Measurements from ENCODE around the gene CIAPIN1. TPM values are rescaled to one million over a fixed set of nuclear protein-coding genes. Genes with fewer than 3 reads are reported as not detected.

Gene CIAPIN1
- total RNA-seq, 1 experiment from 2014 or later = 99.9 TPM

DNA sequence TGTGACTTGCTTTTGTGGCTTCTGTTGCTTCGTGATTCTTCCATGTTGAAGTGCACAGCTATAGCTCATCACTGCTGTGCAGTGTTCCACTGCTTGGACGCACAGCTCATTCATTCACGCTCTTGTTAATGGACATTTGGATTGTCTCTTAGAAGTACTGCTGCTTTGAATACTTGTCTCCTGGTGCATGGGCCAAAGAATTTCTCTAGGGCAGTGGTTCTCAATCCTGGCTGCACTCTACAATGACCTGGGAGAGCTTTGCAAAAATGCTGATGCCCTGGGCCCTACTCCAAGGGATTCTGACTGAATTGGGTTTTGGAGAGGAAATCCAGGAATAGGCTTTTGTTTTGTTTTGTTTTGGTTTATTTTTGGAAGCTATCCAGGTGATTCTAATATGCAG lies 22.6 kb downstream of the CIAPIN1 start:
- H3K36me3 Mint-ChIP-seq (ENCODE audit: insufficient read depth, unreplicated experiment) = peaks cover 27% of the 10 kb centered on the region
- ChIA-PET POLR2A (interaction anchor here (0.7 to 1.4 kb wide), 2 partner anchors 23 to 39 kb away, joined by 3 to 6 read pairs; partner anchors contain the start of genes CIAPIN1 and COQ9), CTCF (interaction anchor here (1.2 to 9.6 kb wide), 5 partner anchors 7 to 124 kb away, joined by 3 to 129 read pairs (median 5); no protein-coding TSS in a partner anchor)
- no peaks in the 10 kb centered on the region for H3K9me3 Mint-ChIP-seq (ENCODE audit: unreplicated experiment)
- H3K4me1 Mint-ChIP-seq (ENCODE audit: insufficient read depth, unreplicated experiment) = peaks cover 6% of the 10 kb centered on the region
- TF ChIP-seq, protein P1, sequence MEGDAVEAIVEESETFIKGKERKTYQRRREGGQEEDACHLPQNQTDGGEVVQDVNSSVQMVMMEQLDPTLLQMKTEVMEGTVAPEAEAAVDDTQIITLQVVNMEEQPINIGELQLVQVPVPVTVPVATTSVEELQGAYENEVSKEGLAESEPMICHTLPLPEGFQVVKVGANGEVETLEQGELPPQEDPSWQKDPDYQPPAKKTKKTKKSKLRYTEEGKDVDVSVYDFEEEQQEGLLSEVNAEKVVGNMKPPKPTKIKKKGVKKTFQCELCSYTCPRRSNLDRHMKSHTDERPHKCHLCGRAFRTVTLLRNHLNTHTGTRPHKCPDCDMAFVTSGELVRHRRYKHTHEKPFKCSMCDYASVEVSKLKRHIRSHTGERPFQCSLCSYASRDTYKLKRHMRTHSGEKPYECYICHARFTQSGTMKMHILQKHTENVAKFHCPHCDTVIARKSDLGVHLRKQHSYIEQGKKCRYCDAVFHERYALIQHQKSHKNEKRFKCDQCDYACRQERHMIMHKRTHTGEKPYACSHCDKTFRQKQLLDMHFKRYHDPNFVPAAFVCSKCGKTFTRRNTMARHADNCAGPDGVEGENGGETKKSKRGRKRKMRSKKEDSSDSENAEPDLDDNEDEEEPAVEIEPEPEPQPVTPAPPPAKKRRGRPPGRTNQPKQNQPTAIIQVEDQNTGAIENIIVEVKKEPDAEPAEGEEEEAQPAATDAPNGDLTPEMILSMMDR (IDR thresholded peaks at IDR 0.05; ENCODE audit: unreplicated experiment) = no peak
- no peaks in the 10 kb centered on the region for H3K27me3 Mint-ChIP-seq (ENCODE audit: insufficient read depth, unreplicated experiment)
- no peak for DNase-seq (ENCODE audit: unreplicated experiment)
- no peak overlapping the region for H3K4me3 Mint-ChIP-seq (ENCODE audit: unreplicated experiment)
- intact Hi-C loops (cut with micrococcal nuclease) = no loop called here
- H3K27ac Mint-ChIP-seq (ENCODE audit: low read depth, unreplicated experiment) = no peak overlapping the region
- no TSS peak for BruUV-seq (replicated peaks)

DNA sequence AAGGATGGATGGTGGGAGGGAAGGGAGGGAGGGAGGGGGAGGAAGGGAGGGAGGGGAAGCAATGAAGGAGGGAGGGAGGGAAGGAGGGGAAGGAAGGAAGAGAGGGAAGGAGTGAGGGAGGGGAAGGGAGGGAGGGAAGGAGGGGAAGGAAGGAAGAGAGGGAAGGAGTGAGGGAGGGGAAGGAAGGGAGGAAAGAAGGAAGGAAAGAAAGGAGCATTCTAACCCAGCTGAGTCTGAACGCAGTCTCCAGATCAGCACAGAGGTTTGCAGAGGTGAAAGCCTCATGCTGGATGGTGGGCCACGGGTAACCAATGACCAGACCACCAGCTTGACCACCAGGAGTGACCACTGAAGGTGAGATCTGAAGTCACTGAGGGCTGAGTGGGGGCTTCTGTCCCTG lies 24.0 kb downstream of the CIAPIN1 start:
- no peaks in the 10 kb centered on the region for H3K9me3 Mint-ChIP-seq (ENCODE audit: unreplicated experiment)
- ChIA-PET CTCF (interaction anchor here (0.6 to 9.6 kb wide), 4 partner anchors 28 to 238 kb away, joined by 3 to 129 read pairs (median 13); partner anchors contain the start of genes PSME3IP1 and RSPRY1), POLR2A (no interaction called here)

DNA sequence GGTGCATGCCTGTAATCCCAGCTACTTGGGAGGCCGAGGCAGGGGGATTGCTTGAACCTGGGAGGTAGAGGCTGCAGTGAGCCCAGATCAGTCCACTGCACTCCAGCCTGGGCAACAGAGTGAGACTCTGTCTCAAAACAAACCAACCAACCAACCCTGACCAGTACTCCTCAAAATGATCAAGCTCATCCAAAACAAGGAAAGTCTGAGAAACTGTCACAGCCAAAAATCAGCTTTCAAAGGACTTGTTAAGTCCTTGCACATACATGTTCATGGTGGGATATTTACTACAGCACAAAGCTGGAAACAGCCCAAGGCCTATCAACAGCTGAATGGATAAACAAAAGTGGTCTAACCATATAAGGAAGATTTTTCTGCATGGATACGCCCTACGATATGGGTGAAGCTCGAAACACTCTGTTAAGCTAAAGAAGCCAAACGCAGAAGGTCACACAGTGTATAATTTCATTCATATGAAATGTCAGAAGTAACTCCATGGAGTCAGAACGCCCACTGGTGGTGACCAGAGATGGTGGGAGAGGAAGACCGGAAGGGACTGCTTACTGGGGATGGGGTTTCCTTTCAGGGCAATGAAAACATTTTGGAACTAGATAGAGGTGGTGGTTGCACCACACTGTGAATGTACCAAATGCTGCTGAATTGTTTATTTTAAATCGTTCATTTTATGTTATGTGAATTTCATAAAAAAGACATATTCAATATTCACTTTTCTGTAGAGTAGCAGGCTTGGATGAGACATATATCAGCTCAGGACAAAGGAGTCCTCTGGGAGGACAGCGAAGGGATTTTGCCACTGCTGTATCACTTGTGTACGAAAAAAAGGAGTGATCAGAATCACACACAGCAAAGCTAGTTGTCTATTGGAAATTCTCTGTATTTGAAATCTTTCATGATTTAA lies 24.9 kb downstream of the CIAPIN1 start:
- no TSS peak for BruUV-seq (replicated peaks)
- ChIA-PET POLR2A (no interaction called here), CTCF (interaction anchor here (0.6 to 9.6 kb wide), 11 partner anchors 9 to 341 kb away, joined by 3 to 129 read pairs (median 3); partner anchors contain the start of genes PSME3IP1 and RSPRY1)
- Mint-ChIP-seq H3K36me3 (ENCODE audit: insufficient read depth, unreplicated experiment) (peaks cover 7% of the 10 kb centered on the region), H3K4me1 (ENCODE audit: insufficient read depth, unreplicated experiment) (peaks cover 21% of the 10 kb centered on the region), H3K4me3 (ENCODE audit: unreplicated experiment) (no peak overlapping the region), H3K9me3 (ENCODE audit: unreplicated experiment) (no peaks in the 10 kb centered on the region), H3K27me3 (ENCODE audit: insufficient read depth, unreplicated experiment) (no peaks in the 10 kb centered on the region), H3K27ac (ENCODE audit: low read depth, unreplicated experiment) (no peak overlapping the region)
- intact Hi-C loops (cut with micrococcal nuclease) = loop anchor here (1.0 kb wide), 1 partner anchor 122 kb away; no protein-coding TSS in a partner anchor
- TF ChIP-seq, protein P1 (IDR thresholded peaks at IDR 0.05; ENCODE audit: unreplicated experiment) = peak; percentile 51
- peak; percentile 69 for DNase-seq (ENCODE audit: unreplicated experiment)

More for the DNA sequence above, 24.0 kb downstream of the CIAPIN1 start:
- intact Hi-C loops (cut with micrococcal nuclease) = no loop called here
- Mint-ChIP-seq H3K27me3 (ENCODE audit: insufficient read depth, unreplicated experiment) (no peaks in the 10 kb centered on the region), H3K27ac (ENCODE audit: low read depth, unreplicated experiment) (no peak overlapping the region), H3K4me3 (ENCODE audit: unreplicated experiment) (no peak overlapping the region), H3K4me1 (ENCODE audit: insufficient read depth, unreplicated experiment) (peaks cover 16% of the 10 kb centered on the region), H3K36me3 (ENCODE audit: insufficient read depth, unreplicated experiment) (peaks cover 13% of the 10 kb centered on the region)
- TF ChIP-seq, protein P1 (IDR thresholded peaks at IDR 0.05; ENCODE audit: unreplicated experiment) = no peak
- no peak for DNase-seq (ENCODE audit: unreplicated experiment)
- no TSS peak for BruUV-seq (replicated peaks)

DNA sequence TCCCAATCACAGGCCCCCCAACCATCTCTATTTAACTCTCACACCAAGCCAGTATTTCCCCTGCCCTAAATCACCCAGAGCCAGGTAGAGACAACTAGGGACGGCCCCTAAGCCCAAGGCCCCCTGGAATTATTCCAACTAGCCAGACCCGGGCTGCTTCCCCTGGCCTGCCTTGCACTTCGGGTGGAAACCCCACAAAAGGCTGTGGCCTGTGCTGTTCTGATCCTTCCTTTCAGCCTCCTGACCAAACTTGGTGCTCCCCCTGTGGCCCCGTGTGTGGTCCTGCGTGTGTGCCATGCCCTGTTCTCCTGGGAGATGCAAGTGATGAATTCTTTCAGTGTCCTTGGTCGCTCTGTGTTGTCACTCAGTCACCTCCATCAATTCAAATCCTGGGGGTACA lies 27.7 kb downstream of the CIAPIN1 start:
- peaks cover 26% of the 10 kb centered on the region for H3K4me1 Mint-ChIP-seq (ENCODE audit: insufficient read depth, unreplicated experiment)
- BruUV-seq (replicated peaks) = no TSS peak
- POLR2A ChIA-PET = interaction anchor here (4.3 kb wide), 1 partner anchor 119 kb away, joined by 34 read pairs; no protein-coding TSS in a partner anchor
- TF ChIP-seq, protein P1 (IDR thresholded peaks at IDR 0.05; ENCODE audit: unreplicated experiment) = no peak
- CTCF ChIA-PET = interaction anchor here (0.5 to 9.6 kb wide), 25 partner anchors 10 to 353 kb away, joined by 3 to 211 read pairs (median 5); partner anchors contain the start of genes CCL17, CIAPIN1 and COQ9
- H3K27me3 Mint-ChIP-seq (ENCODE audit: insufficient read depth, unreplicated experiment) = no peaks in the 10 kb centered on the region
- no peak overlapping the region for H3K4me3 Mint-ChIP-seq (ENCODE audit: unreplicated experiment)
- no peaks in the 10 kb centered on the region for H3K9me3 Mint-ChIP-seq (ENCODE audit: unreplicated experiment)
- H3K27ac Mint-ChIP-seq (ENCODE audit: low read depth, unreplicated experiment) = no peak overlapping the region
- H3K36me3 Mint-ChIP-seq (ENCODE audit: insufficient read depth, unreplicated experiment) = no peaks in the 10 kb centered on the region
- intact Hi-C loops (cut with micrococcal nuclease) = loop anchor here (1.0 to 10.0 kb wide), 5 partner anchors 43 to 337 kb away; partner anchors contain the start of genes ARL2BP, POLR2C, PSME3IP1 and RSPRY1
- DNase-seq (ENCODE audit: unreplicated experiment) = no peak

Measured in MCF 10A (cell line).